NCI-H345 treated with DMSO at 0.1 percent for 48 hours (cell line): Measurements from ENCODE around the gene GLS.

Source experiments
- DNase-seq: peaks from one replicate; lab custom pipeline; 2025; ENCODE audit not compliant: unreplicated experiment; lab: John Stamatoyannopoulos, UW

GLS gene

DNA sequence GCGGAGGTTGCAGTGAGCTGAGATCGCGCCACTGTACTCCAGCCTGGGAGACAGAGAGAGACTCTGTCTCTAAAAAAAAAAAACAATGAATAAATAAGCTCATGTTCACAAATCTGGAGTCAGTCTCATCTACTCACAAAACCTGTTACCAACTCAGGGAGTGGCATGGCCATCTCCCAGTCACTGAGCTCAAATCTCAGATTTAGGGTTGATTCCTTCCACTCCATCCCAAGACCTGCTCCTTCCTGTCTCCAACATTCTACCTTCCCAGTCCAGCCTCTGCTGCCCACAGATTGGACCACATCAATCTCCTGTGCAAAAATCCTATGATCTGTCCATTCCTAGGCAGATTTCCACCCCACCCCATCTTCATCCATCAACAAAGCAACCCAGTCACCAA lies 131.7 kb downstream of the GLS start:
- no peak for DNase-seq

GRCh38 chr2:191012845-191013681 lies 132.4 kb downstream of the GLS start:
- peak; percentile 10 for DNase-seq

GRCh38 chr2:191013682-191013931 lies 133.0 kb downstream of the GLS start:
- DNase-seq = no peak

- DNase-seq = peak; percentile 88
These were observed 133.5 kb downstream of the GLS start, which contains the start of gene STAT1 for GRCh38 chr2:191013932-191014652. STAT1 (minus strand) TSS chr2:191014171; CDS start chr2:191010003, 4,168 bp downstream.

DNA sequence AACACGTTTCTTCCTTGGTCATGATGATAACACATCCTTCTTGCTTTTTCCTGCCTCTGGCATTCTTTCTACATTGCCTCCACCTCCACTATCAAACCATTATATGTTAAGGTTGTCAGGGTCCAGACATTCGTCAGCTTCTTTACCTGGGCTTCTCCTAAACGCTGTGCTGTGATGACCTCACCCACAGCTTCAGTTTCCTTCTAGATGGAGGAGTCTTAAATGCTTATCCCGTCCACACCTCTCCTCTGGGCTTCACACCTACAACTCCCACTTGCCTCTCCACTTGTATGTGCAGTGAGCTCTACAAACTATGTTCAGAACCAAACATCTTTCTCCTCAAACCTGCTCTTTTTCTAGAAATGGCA lies 134.0 kb downstream of the GLS start:
- no peak for DNase-seq
